Measurements from ENCODE around the gene ACTL8.
"Not testable (repeated sequence)": the region's sequence is repeated elsewhere in the genome, so short reads cannot be mapped to it uniquely, and the experiment has no call there.

The ACTL8 gene

GRCh38 chr1:17736625-17737024 is 18.5 kb upstream of the ACTL8 start:
- DNase-seq, result no peak

GRCh38 chr1:17739050-17739449 is 16.1 kb upstream of the ACTL8 start:
- DNase-seq, result no peak

- DNase-seq, result no peak
Observed at GRCh38 chr1:17741052-17741451, 14.1 kb upstream of the ACTL8 start.

GRCh38 chr1:17742583-17742982 is 12.6 kb upstream of the ACTL8 start:
- DNase-seq, result no peak

- no peak for DNase-seq
Observed at GRCh38 chr1:17743008-17743647, 12.0 kb upstream of the ACTL8 start.

- DNase-seq, result no peak
Observed at GRCh38 chr1:17743925-17744324, 11.2 kb upstream of the ACTL8 start.

- DNase-seq, result no peak
Observed at GRCh38 chr1:17744666-17745478, 10.3 kb upstream of the ACTL8 start.

GRCh38 chr1:17745479-17745955 is 9.6 kb upstream of the ACTL8 start:
- no peak for DNase-seq

- not testable (repeated sequence) for DNase-seq
Observed at GRCh38 chr1:17746281-17746680, 8.9 kb upstream of the ACTL8 start.

GRCh38 chr1:17746920-17747319 is 8.2 kb upstream of the ACTL8 start:
- no peak for DNase-seq

- DNase-seq, result no peak
Observed at GRCh38 chr1:17750333-17750732, 4.8 kb upstream of the ACTL8 start.

- DNase-seq, result no peak
Observed at GRCh38 chr1:17752356-17752755, 2.8 kb upstream of the ACTL8 start.

GRCh38 chr1:17757426-17757825 is 2.3 kb downstream of the ACTL8 start:
- DNase-seq, result no peak

- DNase-seq, result no peak
Observed at GRCh38 chr1:17759114-17759513, 4.0 kb downstream of the ACTL8 start.

- DNase-seq, result no peak
Observed at GRCh38 chr1:17762313-17762712, 7.2 kb downstream of the ACTL8 start.

GRCh38 chr1:17763417-17763816 is 8.3 kb downstream of the ACTL8 start:
- DNase-seq, result no peak

GRCh38 chr1:17763995-17764394 is 8.9 kb downstream of the ACTL8 start:
- DNase-seq, result no peak

- DNase-seq, result no peak
Observed at GRCh38 chr1:17764591-17764990, 9.5 kb downstream of the ACTL8 start.

GRCh38 chr1:17765444-17766411 is 10.6 kb downstream of the ACTL8 start:
- no peak for DNase-seq

- no peak for DNase-seq
Observed at GRCh38 chr1:17768651-17769241, 13.6 kb downstream of the ACTL8 start.

- DNase-seq, result no peak
Observed at GRCh38 chr1:17770983-17771382, 15.8 kb downstream of the ACTL8 start.

- DNase-seq, result no peak
Observed at GRCh38 chr1:17772615-17773212, 17.6 kb downstream of the ACTL8 start.
